ENCODE results near the gene RANBP1.

Gene RANBP1

GRCh38 chr22:20174785-20175596, 59.1 kb downstream of the RANBP1 start:
- no peak for DNase-seq (ENCODE audit: low spot score)

- no peak for DNase-seq (ENCODE audit: low spot score)
These were observed 59.6 kb downstream of the RANBP1 start for GRCh38 chr22:20175597-20175900.

GRCh38 chr22:20176421-20177085, 60.6 kb downstream of the RANBP1 start:
- DNase-seq (ENCODE audit: low spot score) = no peak

All from globus pallidus (tissue), 1 donor.